ENCODE measurements around the gene PPP5C. TPM values are rescaled to one million over a fixed set of nuclear protein-coding genes. Genes with fewer than 3 reads are reported as not detected.
"Not testable (repeated sequence)": the region's sequence is repeated elsewhere in the genome, so short reads cannot be mapped to it uniquely, and the experiment has no call there.

PPP5C gene
- 33.6 and 58.5 TPM in 2 replicates for total RNA-seq (2014; rRNA removed; shearing (Covaris generic))

GRCh38 chr19:46346821-46347571 lies at the start of gene PPP5C:
PPP5C (plus strand) TSS chr19:46347087; CDS start chr19:46347097, 10 bp downstream.
- DNase-seq (ENCODE audit: low read depth) = peak; percentile 92

- DNase-seq (ENCODE audit: low read depth) = no peak
Observed at GRCh38 chr19:46297700-46298478, 49.0 kb upstream of the PPP5C start.

GRCh38 chr19:46298479-46299003 lies 48.3 kb upstream of the PPP5C start:
- no peak for DNase-seq (ENCODE audit: low read depth)

- DNase-seq (ENCODE audit: low read depth) = peak; percentile 73
Observed at GRCh38 chr19:46299004-46299509, 47.8 kb upstream of the PPP5C start.

GRCh38 chr19:46299695-46300094 lies 47.2 kb upstream of the PPP5C start:
- DNase-seq (ENCODE audit: low read depth) = no peak

- DNase-seq (ENCODE audit: low read depth) = no peak
Observed at GRCh38 chr19:46303322-46303690, 43.6 kb upstream of the PPP5C start.

GRCh38 chr19:46303691-46304397 lies 43.0 kb upstream of the PPP5C start:
- DNase-seq (ENCODE audit: low read depth) = no peak

- DNase-seq (ENCODE audit: low read depth) = no peak
Observed at GRCh38 chr19:46306501-46306900, 40.4 kb upstream of the PPP5C start.

- no peak for DNase-seq (ENCODE audit: low read depth)
Observed at GRCh38 chr19:46308510-46308909, 38.4 kb upstream of the PPP5C start.

GRCh38 chr19:46309056-46309455 lies 37.8 kb upstream of the PPP5C start:
- DNase-seq (ENCODE audit: low read depth) = no peak

- no peak for DNase-seq (ENCODE audit: low read depth)
Observed at GRCh38 chr19:46311444-46311843, 35.4 kb upstream of the PPP5C start.

- peak; percentile 59 for DNase-seq (ENCODE audit: low read depth)
Observed at GRCh38 chr19:46313540-46314469, 33.1 kb upstream of the PPP5C start.

GRCh38 chr19:46317339-46317738 lies 29.5 kb upstream of the PPP5C start:
- no peak for DNase-seq (ENCODE audit: low read depth)

GRCh38 chr19:46319613-46320012 lies 27.3 kb upstream of the PPP5C start:
- DNase-seq (ENCODE audit: low read depth) = no peak

GRCh38 chr19:46320559-46320958 lies 26.3 kb upstream of the PPP5C start:
- no peak for DNase-seq (ENCODE audit: low read depth)

- DNase-seq (ENCODE audit: low read depth) = no peak
Observed at GRCh38 chr19:46321653-46322052, 25.2 kb upstream of the PPP5C start.

- not testable (repeated sequence) for DNase-seq (ENCODE audit: low read depth)
Observed at GRCh38 chr19:46323227-46323626, 23.7 kb upstream of the PPP5C start.

GRCh38 chr19:46324277-46324676 lies 22.6 kb upstream of the PPP5C start:
- DNase-seq (ENCODE audit: low read depth) = no peak

GRCh38 chr19:46326608-46327007 lies 20.3 kb upstream of the PPP5C start:
- no peak for DNase-seq (ENCODE audit: low read depth)

- peak; percentile 31 for DNase-seq (ENCODE audit: low read depth)
Observed at GRCh38 chr19:46328079-46328478, 18.8 kb upstream of the PPP5C start.

Measured in M059J (cell line).